Gastrocnemius medialis (tissue), 4 donors: ENCODE measurements around the gene TUBB8B.
"Not testable (repeated sequence)": the region's sequence is repeated elsewhere in the genome, so short reads cannot be mapped to it uniquely, and the experiment has no call there.

Experiments
- CTCF ChIP-seq, 5 experiments: fragments of 450-650 bp in 3 of 5; fragments of 200-600 bp in 2 of 5; sonication (generic) in 2 of 5; IDR thresholded peaks in 4 of 5; conservative IDR thresholded peaks in 1 of 5; 1 replicate in 4 of 5; 2 replicates in 1 of 5; pipeline ENCODE4 v1.5.1; 2016 to 2019; ENCODE audit warnings: antibody characterized with exemption in 5 of 5, mild to moderate bottlenecking in 3 of 5, moderate library complexity in 3 of 5
- POLR2A ChIP-seq, 2 donors: fragments of 450-650 bp; IDR thresholded peaks; one replicate each; pipeline ENCODE4 v1.6.1; 2017; ENCODE audit warnings: antibody characterized with exemption in 2 of 2, mild to moderate bottlenecking in 2 of 2, moderate library complexity in 2 of 2

GRCh38 chr18:84801-85200 is 35.4 kb upstream of the TUBB8B start:
- not testable (repeated sequence) for TF ChIP-seq CTCF (IDR thresholded peaks at IDR 0.05 in 4 of 5, conservative IDR thresholded peaks at IDR 0.05 in 1 of 5); POLR2A (IDR thresholded peaks at IDR 0.05)
